HCT116 (cell line): Measurements from ENCODE around the gene RIPK3. TPM values are rescaled to one million over a fixed set of nuclear protein-coding genes. Genes with fewer than 3 reads are reported as not detected.
"Not testable (repeated sequence)": the region's sequence is repeated elsewhere in the genome, so short reads cannot be mapped to it uniquely, and the experiment has no call there.

Experiments used
- ATAC-seq: fragments of 200-7000 bp; cut with Tn5 transposase; 2 replicates; pipeline ENCODE4 v1.9.1; 2020; ENCODE audit warnings: mild to moderate bottlenecking, moderate library complexity
- BruUV-seq: library from RNA; stranded (reverse); fragments of 400-500 nt; replicated peaks from 2 replicates; lab custom pipeline; 2021; lab: Mats Ljungman, UMichigan
- CTCF ChIA-PET: fragments of 300-600 bp; sonication (Branson Sonifier 250); formaldehyde crosslinking; loops from one replicate; lab custom pipeline; 2021; ENCODE audit warnings: antibody characterized with exemption; lab: Charles Lee
- POLR2A ChIA-PET: fragments of 300-600, 350-600 bp; sonication (Branson Sonifier 250); formaldehyde crosslinking; loops from one replicate; lab custom pipeline; 2021; ENCODE audit warnings: antibody characterized with exemption; lab: Charles Lee
- RAD21 ChIA-PET, 2 experiments: fragments of 300-600 bp; sonication (Branson Sonifier 250); formaldehyde crosslinking; loops; one replicate each; lab custom pipeline; 2023; ENCODE audit warnings: low total read pairs in 2 of 2; ENCODE audit not compliant: uncharacterized antibody in 2 of 2, unreplicated experiment in 2 of 2, low non-redundant PET in 1 of 2; lab: Charles Lee
- DNase-seq: peaks from one replicate; pipeline ENCODE4 v3.0.0-alpha.2; 2010; ENCODE audit warnings: low read depth, low spot score
- H2AFZ ChIP-seq: fragments of 200-600 bp; shearing (Covaris generic), sonication (generic); 2 replicates; pipeline ENCODE4 v1.6.1; 2017; ENCODE audit warnings: low read depth, mixed run types, mixed read lengths, antibody characterized with exemption, low read length; ENCODE audit not compliant: poor library complexity, severe bottlenecking
- H3K27ac ChIP-seq: 2 replicates; pipeline ENCODE4 v1.5.1; 2012; ENCODE audit warnings: low read depth, low read length
- H3K27me3 ChIP-seq: fragments of 200-600 bp; sonication (generic); 2 replicates; pipeline ENCODE4 v1.6.1; 2016; ENCODE audit warnings: mixed run types, low read length, mixed read lengths; ENCODE audit not compliant: insufficient read depth
- H3K36me3 ChIP-seq, 2 experiments: fragments of 200-500 bp in 1 of 2; fragments of 200-600 bp in 1 of 2; sonication (Bioruptor generic) in 1 of 2; sonication (generic) in 1 of 2; 2 replicates each; pipeline versions ENCODE4 v1.5.1 to v1.6.1; 2014 to 2016; ENCODE audit warnings: low read length in 2 of 2, inconsistent platforms in 1 of 2, mixed read lengths in 1 of 2, mixed run types in 1 of 2; ENCODE audit not compliant: insufficient read depth in 2 of 2, control insufficient read depth in 1 of 2
- H3K4me1 ChIP-seq, 2 experiments: fragments of 200-600 bp in 1 of 2; sonication (generic) in 1 of 2; 2 replicates each; pipeline versions ENCODE4 v1.5.1 to v1.6.1; 2012 to 2017; ENCODE audit warnings: low read length in 2 of 2, inconsistent platforms in 1 of 2, mild to moderate bottlenecking in 1 of 2, mixed read lengths in 1 of 2, mixed run types in 1 of 2, moderate library complexity in 1 of 2; ENCODE audit not compliant: insufficient read depth in 2 of 2, control insufficient read depth in 1 of 2
- H3K4me2 ChIP-seq: fragments of 200-600 bp; sonication (generic); 2 replicates; pipeline ENCODE4 v1.6.1; 2017; ENCODE audit warnings: mixed run types, low read length, mixed read lengths
- H3K4me3 ChIP-seq, 2 experiments: fragments of 200-600 bp in 1 of 2; sonication (generic) in 1 of 2; replicated peaks in 1 of 2; 2 replicates each; pipeline ENCODE4 v1.5.1; 2011 to 2016; ENCODE audit warnings: low read length in 2 of 2, control low read depth in 1 of 2, low read depth in 1 of 2, mild to moderate bottlenecking in 1 of 2, mixed read lengths in 1 of 2, mixed run types in 1 of 2
- H3K79me2 ChIP-seq: fragments of 200-600 bp; sonication (generic); 2 replicates; pipeline ENCODE4 v1.6.1; 2017; ENCODE audit warnings: mild to moderate bottlenecking, mixed run types, low read length, moderate library complexity, mixed read lengths; ENCODE audit not compliant: insufficient read depth
- H3K9ac ChIP-seq: fragments of 200-600 bp; sonication (generic); 2 replicates; pipeline ENCODE4 v1.6.1; 2016; ENCODE audit warnings: low read length, mixed read lengths
- H3K9me2 ChIP-seq: fragments of 200-600 bp; sonication (generic), shearing (Covaris generic); 2 replicates; pipeline ENCODE4 v1.6.1; 2017; ENCODE audit warnings: mixed run types, mild to moderate bottlenecking, moderate library complexity; ENCODE audit not compliant: insufficient read depth
- H3K9me3 ChIP-seq, 2 experiments: fragments of 200-500 bp in 1 of 2; fragments of 200-600 bp in 1 of 2; sonication (Bioruptor generic) in 1 of 2; sonication (generic) in 1 of 2; 2 replicates each; pipeline ENCODE4 v1.6.1; 2014 to 2017; ENCODE audit warnings: low read length in 2 of 2, mixed read lengths in 2 of 2, inconsistent platforms in 1 of 2, low read depth in 1 of 2, mild to moderate bottlenecking in 1 of 2, mixed run types in 1 of 2, moderate library complexity in 1 of 2; ENCODE audit not compliant: control insufficient read depth in 1 of 2, insufficient read depth in 1 of 2
- H4K20me1 ChIP-seq: fragments of 200-600 bp; sonication (generic), shearing (Covaris generic); 2 replicates; pipeline ENCODE4 v1.6.1; 2017; ENCODE audit warnings: mixed run types, mild to moderate bottlenecking, moderate library complexity; ENCODE audit not compliant: insufficient read depth
- CBX3 ChIP-seq: IDR thresholded peaks from 2 replicates; pipeline ENCODE4 v1.6.1; 2012; ENCODE audit warnings: low read depth
- EGR1 ChIP-seq: IDR thresholded peaks from 2 replicates; pipeline ENCODE4 v1.6.1; 2012; ENCODE audit warnings: low read depth
- ELF1 ChIP-seq: IDR thresholded peaks from 2 replicates; pipeline ENCODE4 v1.6.1; 2012; ENCODE audit warnings: low read depth, borderline replicate concordance
- EZH2 ChIP-seq: fragments of 200-600 bp; sonication (generic); IDR thresholded peaks from 2 replicates; pipeline ENCODE4 v1.6.1; 2017; ENCODE audit warnings: antibody characterized with exemption, mixed run types
- EZH2phosphoT487 ChIP-seq: fragments of 200-600 bp; IDR thresholded peaks from 2 replicates; pipeline ENCODE4 v1.6.1; 2018; ENCODE audit warnings: antibody characterized with exemption, borderline replicate concordance
- FOSL1 ChIP-seq: IDR thresholded peaks from 2 replicates; pipeline ENCODE4 v1.6.1; 2012; ENCODE audit warnings: low read depth
- POLR2AphosphoS5 ChIP-seq: IDR thresholded peaks from 2 replicates; pipeline ENCODE4 v1.6.1; 2011; ENCODE audit warnings: mild to moderate bottlenecking, low read depth, low read length, moderate library complexity
- RAD21 ChIP-seq: IDR thresholded peaks from 2 replicates; pipeline ENCODE4 v1.6.1; 2012; ENCODE audit warnings: low read depth, mild to moderate bottlenecking
- SIN3A ChIP-seq: IDR thresholded peaks from 2 replicates; pipeline ENCODE4 v1.6.1; 2012; ENCODE audit warnings: low read depth
- SP1 ChIP-seq: IDR thresholded peaks from 2 replicates; pipeline ENCODE4 v1.6.1; 2012; ENCODE audit warnings: low read depth
- SRF ChIP-seq: IDR thresholded peaks from 2 replicates; pipeline ENCODE4 v1.6.1; 2012; ENCODE audit warnings: low read depth
- TCF7L2 ChIP-seq: IDR thresholded peaks from 2 replicates; pipeline ENCODE4 v1.7.0; 2011; ENCODE audit warnings: borderline replicate concordance, inconsistent platforms; ENCODE audit not compliant: insufficient read depth, insufficient read length; ENCODE audit errors: extremely low read depth
- YY1 ChIP-seq: IDR thresholded peaks from 2 replicates; pipeline ENCODE4 v1.6.1; 2011; ENCODE audit warnings: low read length, low read depth, moderate library complexity, mild to moderate bottlenecking; ENCODE audit not compliant: insufficient replicate concordance; ENCODE audit errors: extremely low read depth
- ZFX ChIP-seq: fragments of 450-650 bp; IDR thresholded peaks from 2 replicates; pipeline ENCODE4 v1.6.1; 2017
- ZNF274 ChIP-seq: fragments of 200-500 bp; sonication (Bioruptor generic); IDR thresholded peaks from 2 replicates; pipeline ENCODE4 v1.6.1; 2014; ENCODE audit warnings: mild to moderate bottlenecking, low read depth, low read length, inconsistent platforms
- intact Hi-C: fragments of 100-400 bp; cut with micrococcal nuclease; formaldehyde crosslinking; loops from 2 replicates; pipeline ENCODE4 v1.10.0; 2022
- total RNA-seq: library from RNA; stranded (reverse); gene quantifications from one replicate; pipeline ENCODE4 v1.2.1, GENCODE V29; 2021; ENCODE audit not compliant: unreplicated experiment
- TF ChIP-seq, protein P1 (sequence below): IDR thresholded peaks from 2 replicates; pipeline ENCODE4 v1.6.1; 2012
- TF ChIP-seq, protein P2 (sequence below): IDR thresholded peaks from 2 replicates; pipeline ENCODE4 v1.6.1; 2011; ENCODE audit warnings: mild to moderate bottlenecking, low read length, moderate library complexity; ENCODE audit not compliant: insufficient replicate concordance; ENCODE audit errors: extremely low read depth
- TF ChIP-seq, protein P3 (sequence below): IDR thresholded peaks from 2 replicates; pipeline ENCODE4 v1.6.1; 2012

RIPK3 gene
- total RNA-seq, 1 experiment from 2014 or later = not detected

DNA sequence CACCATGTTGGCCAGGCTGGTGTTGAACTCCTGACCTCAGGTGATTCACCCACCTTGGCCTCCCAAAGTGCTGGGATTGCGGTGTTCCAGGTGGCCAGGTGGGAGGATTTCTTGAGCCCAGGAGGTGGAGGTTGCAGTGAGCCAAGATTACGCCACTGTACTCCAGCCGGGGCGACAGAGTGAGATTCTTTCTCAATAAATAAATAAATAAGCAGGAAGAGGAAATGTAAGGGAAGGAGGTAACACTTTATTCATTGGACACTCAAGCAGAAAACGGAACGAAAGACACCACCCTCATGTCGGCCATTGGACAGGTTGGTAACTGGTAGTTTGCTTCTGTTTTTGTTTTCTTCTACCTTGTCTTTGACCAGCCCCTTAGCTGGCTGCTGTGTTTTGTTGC is 15.2 kb upstream of the RIPK3 start:
- Histone ChIP-seq H3K9me3 (no peaks in the 10 kb centered on the region), H3K9ac (no peak overlapping the region), H3K27me3 (no peaks in the 10 kb centered on the region), H3K79me2 (no peaks in the 10 kb centered on the region), H4K20me1 (no peaks in the 10 kb centered on the region), H2AFZ (no peak overlapping the region), H3K4me3 (no peak overlapping the region), H3K27ac (no peak overlapping the region), H3K9me2 (no peaks in the 10 kb centered on the region), H3K36me3 (no peaks in the 10 kb centered on the region), H3K4me2 (no peak overlapping the region), H3K4me1 (peaks cover 5 to 22% of the 10 kb centered on the region in 2 experiments; a peak in 3 of 4 replicates)
- ATAC-seq (no peak), DNase-seq (no peak)
- ChIA-PET POLR2A (no interaction called here), CTCF (no interaction called here), RAD21 (no interaction called here)
- intact Hi-C loops = no loop called here
- BruUV-seq = no TSS peak
- TF ChIP-seq SP1 = no peak
- TF ChIP-seq, protein P1, sequence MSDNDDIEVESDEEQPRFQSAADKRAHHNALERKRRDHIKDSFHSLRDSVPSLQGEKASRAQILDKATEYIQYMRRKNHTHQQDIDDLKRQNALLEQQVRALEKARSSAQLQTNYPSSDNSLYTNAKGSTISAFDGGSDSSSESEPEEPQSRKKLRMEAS = no peak
- TF ChIP-seq RAD21 = no peak
- TF ChIP-seq, protein P2, sequence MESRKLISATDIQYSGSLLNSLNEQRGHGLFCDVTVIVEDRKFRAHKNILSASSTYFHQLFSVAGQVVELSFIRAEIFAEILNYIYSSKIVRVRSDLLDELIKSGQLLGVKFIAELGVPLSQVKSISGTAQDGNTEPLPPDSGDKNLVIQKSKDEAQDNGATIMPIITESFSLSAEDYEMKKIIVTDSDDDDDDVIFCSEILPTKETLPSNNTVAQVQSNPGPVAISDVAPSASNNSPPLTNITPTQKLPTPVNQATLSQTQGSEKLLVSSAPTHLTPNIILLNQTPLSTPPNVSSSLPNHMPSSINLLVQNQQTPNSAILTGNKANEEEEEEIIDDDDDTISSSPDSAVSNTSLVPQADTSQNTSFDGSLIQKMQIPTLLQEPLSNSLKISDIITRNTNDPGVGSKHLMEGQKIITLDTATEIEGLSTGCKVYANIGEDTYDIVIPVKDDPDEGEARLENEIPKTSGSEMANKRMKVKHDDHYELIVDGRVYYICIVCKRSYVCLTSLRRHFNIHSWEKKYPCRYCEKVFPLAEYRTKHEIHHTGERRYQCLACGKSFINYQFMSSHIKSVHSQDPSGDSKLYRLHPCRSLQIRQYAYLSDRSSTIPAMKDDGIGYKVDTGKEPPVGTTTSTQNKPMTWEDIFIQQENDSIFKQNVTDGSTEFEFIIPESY = no peak
- TF ChIP-seq ZFX = no peak
- no peak for TF ChIP-seq ELF1
- TF ChIP-seq EGR1 = no peak
- TF ChIP-seq SIN3A = no peak
- no peak for TF ChIP-seq EZH2
- TF ChIP-seq EZH2phosphoT487 = no peak
- TF ChIP-seq, protein P3, sequence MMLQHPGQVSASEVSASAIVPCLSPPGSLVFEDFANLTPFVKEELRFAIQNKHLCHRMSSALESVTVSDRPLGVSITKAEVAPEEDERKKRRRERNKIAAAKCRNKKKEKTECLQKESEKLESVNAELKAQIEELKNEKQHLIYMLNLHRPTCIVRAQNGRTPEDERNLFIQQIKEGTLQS = no peak
- TF ChIP-seq YY1 = no peak
- no peak for TF ChIP-seq POLR2AphosphoS5
- no peak for TF ChIP-seq SRF
- no peak for TF ChIP-seq ZNF274
- TF ChIP-seq TCF7L2 = no peak
- no peak for TF ChIP-seq FOSL1
- TF ChIP-seq CBX3 = no peak

DNA sequence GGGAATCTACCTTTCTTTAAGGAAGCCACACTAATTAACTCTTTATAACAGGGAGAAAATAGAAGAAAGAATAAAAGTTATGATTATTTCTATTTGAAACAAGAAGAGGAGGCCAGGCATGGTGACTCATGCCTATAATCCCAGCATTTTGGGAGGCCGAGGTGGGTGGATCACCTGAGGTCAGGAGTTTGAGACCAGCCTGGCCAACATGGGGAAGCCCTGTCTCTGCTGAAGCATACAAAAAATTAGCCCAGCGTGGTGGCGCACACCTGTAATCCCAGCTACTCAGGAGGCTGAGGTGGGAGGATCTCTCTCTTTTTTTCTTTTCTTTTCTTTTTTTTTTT is 14.7 kb upstream of the RIPK3 start:
- H3K9me2 ChIP-seq, CTCF ChIA-PET, H4K20me1 ChIP-seq, H3K4me3 ChIP-seq, BruUV-seq, H3K9me3 ChIP-seq, H3K79me2 ChIP-seq, H3K27me3 ChIP-seq, ATAC-seq, H3K9ac ChIP-seq, H3K36me3 ChIP-seq, RAD21 ChIA-PET, H3K27ac ChIP-seq, POLR2A ChIA-PET, intact Hi-C loops, DNase-seq: not testable (repeated sequence)
- H3K4me2 ChIP-seq = peak overlapping the region; percentile 43
- peak overlapping the region; percentile 71 for H2AFZ ChIP-seq
- peaks cover 5 to 22% of the 10 kb centered on the region in 2 experiments; a peak in 3 of 4 replicates for H3K4me1 ChIP-seq
